Measurements from ENCODE around the gene OSBPL6. TPM values are rescaled to one million over a fixed set of nuclear protein-coding genes. Genes with fewer than 3 reads are reported as not detected.

OSBPL6 gene
- total and polyA plus RNA-seq, 9 of the 15 experiments (the other 6 are each of a cell fraction or from before 2014, with no cell fraction given) = 3.4 to 12.7 (median 9.3) TPM

- Histone ChIP-seq H3K4me3 (no peak overlapping the region), H3K36me3 (ENCODE audit: control insufficient read depth, insufficient read depth, low read length) (no peaks in the 10 kb centered on the region), H3K4me2 (ENCODE audit: insufficient read depth, low read length) (no peak overlapping the region), H3K9ac (ENCODE audit: insufficient read depth in 1 of 2, low read depth in 2 of 2, low read length in 2 of 2) (no peak overlapping the region), H3K27me3 (ENCODE audit: control insufficient read depth in 2 of 2, insufficient read depth in 2 of 2, low read length in 2 of 2) (no peaks in the 10 kb centered on the region), H4K20me1 (replicated peaks; ENCODE audit: control insufficient read depth, insufficient read depth, low read length) (no peaks in the 10 kb centered on the region), H2AFZ (ENCODE audit: low read depth, low read length) (no peak overlapping the region), H3K79me2 (ENCODE audit: control insufficient read depth, insufficient read depth, low read length) (no peaks in the 10 kb centered on the region), H3K4me1 (replicated peaks in 1 of 2; ENCODE audit: control insufficient read depth in 2 of 2, insufficient read depth in 2 of 2, low read length in 2 of 2) (0 out of 5 replicates have a peak, but pooled peaks cover 0 to 7% of the 10 kb centered on the region in 2 experiments), H3K9me3 (replicated peaks; ENCODE audit: control insufficient read depth, insufficient read depth, low read depth, low read length) (no peaks in the 10 kb centered on the region), H3K27ac (ENCODE audit: extremely low read depth, low read depth, low read length) (no peak overlapping the region), H3K9me1 (ENCODE audit: control insufficient read depth, insufficient read depth, low read length) (no peaks in the 10 kb centered on the region)
- CTCF ChIA-PET (ENCODE audit: low intra/inter-chr PET ratio) = no interaction called here
- POLR2A ChIA-PET = no interaction called here
- intact Hi-C loops (cut with micrococcal nuclease) = no loop called here
- no TSS peak for BruUV-seq (replicated peaks)
- FAIRE-seq (no peak), DNase-seq (ENCODE audit: extremely low read depth in 1 of 4, low spot score in 3 of 4) (no peak), ATAC-seq (no peak)
- WGBS (ENCODE audit: insufficient coverage, low coverage, missing lambda C conversion rate) = 28% methylated on average over 4 of the region's 4 CpGs
- in situ Hi-C loops (cut with MboI) = no loop called here
- TF ChIP-seq RFX1 (IDR thresholded peaks at IDR 0.05) (0 out of 2 replicates have a peak, but pooled peaks have one; percentile 17), TCF7 (IDR thresholded peaks at IDR 0.05; ENCODE audit: borderline replicate concordance) (no peak)
Observed at GRCh38 chr2:178223806-178224205, 29.5 kb downstream of the OSBPL6 start.

- Histone ChIP-seq H3K27ac (ENCODE audit: extremely low read depth, low read depth, low read length) (no peak overlapping the region), H3K4me3 (no peak overlapping the region), H3K79me2 (ENCODE audit: control insufficient read depth, insufficient read depth, low read length) (no peaks in the 10 kb centered on the region), H2AFZ (ENCODE audit: low read depth, low read length) (peak overlapping the region; percentile 15; the same call in 1 of the 2 replicates), H3K4me2 (ENCODE audit: insufficient read depth, low read length) (no peak overlapping the region), H3K9ac (ENCODE audit: insufficient read depth in 1 of 2, low read depth in 2 of 2, low read length in 2 of 2) (no peak overlapping the region), H3K9me3 (replicated peaks; ENCODE audit: control insufficient read depth, insufficient read depth, low read depth, low read length) (no peaks in the 10 kb centered on the region), H3K36me3 (ENCODE audit: control insufficient read depth, insufficient read depth, low read length) (no peaks in the 10 kb centered on the region), H3K9me1 (ENCODE audit: control insufficient read depth, insufficient read depth, low read length) (no peaks in the 10 kb centered on the region), H4K20me1 (replicated peaks; ENCODE audit: control insufficient read depth, insufficient read depth, low read length) (no peaks in the 10 kb centered on the region), H3K27me3 (ENCODE audit: control insufficient read depth in 2 of 2, insufficient read depth in 2 of 2, low read length in 2 of 2) (no peaks in the 10 kb centered on the region), H3K4me1 (replicated peaks in 1 of 2; ENCODE audit: control insufficient read depth in 2 of 2, insufficient read depth in 2 of 2, low read length in 2 of 2) (0 out of 5 replicates have a peak, but pooled peaks cover 0 to 7% of the 10 kb centered on the region in 2 experiments)
- DNase-seq (ENCODE audit: extremely low read depth in 1 of 4, low spot score in 3 of 4) (no peak), FAIRE-seq (no peak), ATAC-seq (peak; percentile 20; the same call in 2 of the 3 replicates)
- no TSS peak for BruUV-seq (replicated peaks)
- in situ Hi-C loops (cut with MboI) = no loop called here
- ChIA-PET POLR2A (interaction anchor here (0.6 to 0.9 kb wide), 3 partner anchors 10 to 253 kb away, joined by 3 to 5 read pairs (median 3); no protein-coding TSS in a partner anchor), CTCF (ENCODE audit: low intra/inter-chr PET ratio) (no interaction called here)
- 3% methylated on average over 4 of the region's 4 CpGs for WGBS (ENCODE audit: insufficient coverage, low coverage, missing lambda C conversion rate)
- intact Hi-C loops (cut with micrococcal nuclease) = no loop called here
- peak; percentile 100 for TF ChIP-seq ZNF766 (CRISPR knock-in tag; conservative IDR thresholded peaks at IDR 0.05)
- TF ChIP-seq TAF15 (IDR thresholded peaks at IDR 0.05; ENCODE audit: low read depth, low read length) = no peak
Observed at GRCh38 chr2:178225006-178225805, 30.9 kb downstream of the OSBPL6 start.
